COLO668 (cell line): ENCODE data around the gene GARIN5A.

ENCODE experiments used
- DNase-seq: peaks from one replicate; lab custom pipeline; 2025; ENCODE audit not compliant: unreplicated experiment; lab: John Stamatoyannopoulos, UW

Gene GARIN5A

GRCh38 chr19:50476224-50476906, at the start of gene GARIN5A, which contains the start of gene EMC10:
TSS of gene GARIN5A (minus strand) at chr19:50476848. CDS start at chr19:50476388, 460 bp downstream.
TSS of gene EMC10 (plus strand) at chr19:50476507. CDS start at chr19:50476545, 38 bp downstream.
- peak; percentile 97 for DNase-seq

- no peak for DNase-seq
These were observed 46.2 kb upstream of the GARIN5A start for GRCh38 chr19:50522881-50523280.

- DNase-seq: no peak
These were observed 44.3 kb upstream of the GARIN5A start for GRCh38 chr19:50520822-50521465.

- DNase-seq: no peak
These were observed 42.4 kb upstream of the GARIN5A start for GRCh38 chr19:50519006-50519575.

GRCh38 chr19:50518091-50519005, 41.7 kb upstream of the GARIN5A start:
- no peak for DNase-seq

GRCh38 chr19:50517704-50518075, 41.0 kb upstream of the GARIN5A start:
- no peak for DNase-seq

- DNase-seq: no peak
These were observed 40.5 kb upstream of the GARIN5A start for GRCh38 chr19:50516964-50517703.

- DNase-seq: no peak
These were observed 39.8 kb upstream of the GARIN5A start for GRCh38 chr19:50516456-50516855.

- DNase-seq: no peak
These were observed 38.5 kb upstream of the GARIN5A start for GRCh38 chr19:50515168-50515561.

GRCh38 chr19:50514346-50515167, 37.9 kb upstream of the GARIN5A start:
- peak; percentile 17 for DNase-seq

GRCh38 chr19:50513746-50514345, 37.2 kb upstream of the GARIN5A start, which contains the start of gene ASPDH:
TSS of gene ASPDH (minus strand) at chr19:50513913. CDS start at chr19:50513823, 90 bp downstream.
- DNase-seq: no peak

GRCh38 chr19:50512999-50513745, 36.5 kb upstream of the GARIN5A start:
- DNase-seq: no peak

GRCh38 chr19:50512112-50512998, 35.7 kb upstream of the GARIN5A start:
- DNase-seq: no peak

GRCh38 chr19:50511069-50511822, 34.6 kb upstream of the GARIN5A start, which contains the start of gene JOSD2:
TSS of gene JOSD2 (minus strand) at chr19:50511191. CDS start at chr19:50510431, 760 bp downstream.
- DNase-seq: peak; percentile 97

GRCh38 chr19:50510700-50511068, 34.0 kb upstream of the GARIN5A start:
- DNase-seq: peak; percentile 84

- no peak for DNase-seq
These were observed 33.5 kb upstream of the GARIN5A start for GRCh38 chr19:50510121-50510670.
